HepG2 (cell line): Measurements from ENCODE around the gene DYNC2I2. TPM values are rescaled to one million over a fixed set of nuclear protein-coding genes. Genes with fewer than 3 reads are reported as not detected.

Source experiments
- PAXIP1 ChIP-seq: sonication (generic); formaldehyde crosslinking; conservative IDR thresholded peaks from 2 replicates; pipeline ENCODE4 v1.4.0; 2020; ENCODE audit warnings: mild to moderate bottlenecking, missing genetic modification reagents, moderate library complexity
- RARG ChIP-seq: sonication (generic); formaldehyde crosslinking; IDR thresholded peaks from 2 replicates; pipeline ENCODE4 v1.4.0; 2020; ENCODE audit warnings: low read depth, mild to moderate bottlenecking, missing genetic modification reagents
- RFXANK ChIP-seq: IDR thresholded peaks from 2 replicates; pipeline ENCODE4 v1.6.1; 2016
- SAFB2 ChIP-seq: sonication (generic); formaldehyde crosslinking; IDR thresholded peaks from 2 replicates; pipeline ENCODE4 v1.5.1; 2020; ENCODE audit warnings: missing genetic modification reagents, low read depth, mild to moderate bottlenecking, borderline replicate concordance
- SETDB1 ChIP-seq: sonication (generic); formaldehyde crosslinking; IDR thresholded peaks from 2 replicates; pipeline ENCODE4 v1.5.1; 2020; ENCODE audit warnings: missing genetic modification reagents, mild to moderate bottlenecking, borderline replicate concordance
- SP2 ChIP-seq: sonication (generic); formaldehyde crosslinking; IDR thresholded peaks from 2 replicates; pipeline ENCODE4 v1.5.1; 2020; ENCODE audit warnings: mild to moderate bottlenecking, missing genetic modification reagents
- STAT6 ChIP-seq: sonication (generic); formaldehyde crosslinking; IDR thresholded peaks from 2 replicates; pipeline ENCODE4 v1.4.0; 2020; ENCODE audit warnings: missing genetic modification reagents, mild to moderate bottlenecking, borderline replicate concordance
- ZMYM2 ChIP-seq: sonication (generic); formaldehyde crosslinking; IDR thresholded peaks from 2 replicates; pipeline ENCODE4 v1.8.0; 2022; ENCODE audit warnings: mild to moderate bottlenecking, missing genetic modification reagents
- ZNF597 ChIP-seq: sonication (generic); formaldehyde crosslinking; IDR thresholded peaks from 2 replicates; pipeline ENCODE4 v1.5.0; 2020; ENCODE audit warnings: missing genetic modification reagents
- ZNF770 ChIP-seq: sonication (generic); formaldehyde crosslinking; IDR thresholded peaks from 2 replicates; pipeline ENCODE4 v1.5.0; 2020; ENCODE audit warnings: mild to moderate bottlenecking, missing genetic modification reagents
- polyA plus RNA-seq, 8 experiments: library from polyadenylated mRNA; depleted of rRNA in 3 of 8; stranded (reverse) in 7 of 8; unstranded in 1 of 8; fragments of >200 nt; fragmentation: Illumina TruSeq in 4 of 8; extraction: Trizol in 4 of 8; gene quantifications; 2 replicates each; pipeline versions ENCODE4 v1.2.1 to v1.2.3, GENCODE V29; 2011 to 2016; ENCODE audit warnings: low read depth in 4 of 8, missing spikeins in 1 of 8, mixed read lengths in 1 of 8; ENCODE audit not compliant: insufficient read depth in 1 of 8
- total RNA-seq, 5 experiments: library from RNA; depleted of rRNA; stranded (reverse); fragments of >200 nt; fragmentation: Illumina TruSeq; extraction: Trizol; gene quantifications; 2 replicates each; pipeline ENCODE4 v1.2.3, GENCODE V29; 2016; ENCODE audit warnings: low read depth in 1 of 5
- TF ChIP-seq, protein P1 (sequence below): fragments of 450-650 bp; IDR thresholded peaks from 2 replicates; pipeline ENCODE4 v1.6.1; 2017

Gene DYNC2I2
- total and polyA plus RNA-seq, 2 of the 13 experiments (the other 11 are each of a cell fraction or from before 2014, with no cell fraction given), result 13.7 to 40.2 TPM

- no peak for TF ChIP-seq ZNF597 (CRISPR knock-in tag)
- TF ChIP-seq, protein P1, sequence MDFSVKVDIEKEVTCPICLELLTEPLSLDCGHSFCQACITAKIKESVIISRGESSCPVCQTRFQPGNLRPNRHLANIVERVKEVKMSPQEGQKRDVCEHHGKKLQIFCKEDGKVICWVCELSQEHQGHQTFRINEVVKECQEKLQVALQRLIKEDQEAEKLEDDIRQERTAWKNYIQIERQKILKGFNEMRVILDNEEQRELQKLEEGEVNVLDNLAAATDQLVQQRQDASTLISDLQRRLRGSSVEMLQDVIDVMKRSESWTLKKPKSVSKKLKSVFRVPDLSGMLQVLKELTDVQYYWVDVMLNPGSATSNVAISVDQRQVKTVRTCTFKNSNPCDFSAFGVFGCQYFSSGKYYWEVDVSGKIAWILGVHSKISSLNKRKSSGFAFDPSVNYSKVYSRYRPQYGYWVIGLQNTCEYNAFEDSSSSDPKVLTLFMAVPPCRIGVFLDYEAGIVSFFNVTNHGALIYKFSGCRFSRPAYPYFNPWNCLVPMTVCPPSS, result no peak
- TF ChIP-seq SAFB2 (CRISPR knock-in tag), result no peak
- no peak for TF ChIP-seq SP2 (CRISPR knock-in tag)
- no peak for TF ChIP-seq RFXANK (CRISPR knock-in tag)
- no peak; the same call in 1 of the 2 replicates for TF ChIP-seq PAXIP1 (CRISPR knock-in tag)
- no peak for TF ChIP-seq RARG (CRISPR knock-in tag)
- TF ChIP-seq SETDB1 (CRISPR knock-in tag), result no peak
- no peak for TF ChIP-seq STAT6 (CRISPR knock-in tag)
- TF ChIP-seq ZNF770 (CRISPR knock-in tag), result no peak; the same call in 1 of the 2 replicates
- no peak for TF ChIP-seq ZMYM2 (CRISPR knock-in tag)
Measured at GRCh38 chr9:128688501-128689292, 32.0 kb upstream of the DYNC2I2 start, which contains the start of gene SET (continued).
